ENCODE measurements around the gene CTBP2. TPM values are rescaled to one million over a fixed set of nuclear protein-coding genes. Genes with fewer than 3 reads are reported as not detected.
"Not testable (repeated sequence)": the region's sequence is repeated elsewhere in the genome, so short reads cannot be mapped to it uniquely, and the experiment has no call there.

CTBP2 gene
- total RNA-seq, 1 donor, result 120 TPM

DNA sequence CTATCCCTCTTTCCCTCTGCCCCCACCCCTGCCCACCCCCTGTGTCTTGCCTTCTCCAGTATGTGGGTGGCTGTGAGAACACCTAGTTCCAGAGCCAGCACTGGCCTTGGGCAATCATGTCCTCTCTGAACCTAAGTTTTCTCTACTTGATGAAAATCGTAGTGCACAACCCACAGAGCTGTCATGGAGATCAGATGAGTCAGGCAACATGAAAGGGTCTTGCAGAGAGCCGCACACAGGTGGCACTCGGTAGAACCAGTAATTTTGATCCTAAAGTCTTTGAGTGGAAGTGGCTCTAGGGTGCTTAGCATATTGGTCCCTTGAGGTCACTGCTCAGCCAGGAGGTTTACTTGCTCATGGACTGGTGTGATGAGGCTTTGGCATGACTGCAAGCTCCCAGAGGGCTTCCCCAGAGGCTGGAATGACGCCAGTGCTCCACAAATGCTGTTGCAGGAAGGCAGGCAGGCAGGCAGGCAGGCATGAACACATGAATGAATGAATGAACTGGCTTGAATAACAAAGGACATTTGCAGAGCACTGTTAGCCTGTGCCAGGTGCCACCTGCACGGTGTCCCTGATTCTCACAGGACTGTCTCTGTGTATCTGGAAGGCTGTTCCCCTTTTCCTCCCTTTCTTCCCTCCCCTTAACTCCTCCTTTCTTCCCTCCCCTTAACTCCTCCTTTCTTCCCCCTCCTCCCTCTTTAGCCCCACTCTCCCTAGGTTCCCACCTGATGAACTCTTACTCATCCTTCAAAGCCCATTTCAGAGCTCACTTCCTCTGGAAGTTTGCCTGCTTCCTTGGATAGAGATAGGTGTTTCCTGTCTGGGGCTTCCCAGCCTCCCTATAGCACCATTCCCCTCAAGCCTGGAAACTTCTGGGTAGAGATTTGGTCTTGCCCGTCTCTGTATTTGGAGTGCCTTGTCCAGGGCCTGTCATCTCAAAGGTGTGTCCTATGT lies 27.2 kb upstream of the CTBP2 start:
- no peak for DNase-seq (ENCODE audit: low read depth in 2 of 3, low spot score in 2 of 3)

DNA sequence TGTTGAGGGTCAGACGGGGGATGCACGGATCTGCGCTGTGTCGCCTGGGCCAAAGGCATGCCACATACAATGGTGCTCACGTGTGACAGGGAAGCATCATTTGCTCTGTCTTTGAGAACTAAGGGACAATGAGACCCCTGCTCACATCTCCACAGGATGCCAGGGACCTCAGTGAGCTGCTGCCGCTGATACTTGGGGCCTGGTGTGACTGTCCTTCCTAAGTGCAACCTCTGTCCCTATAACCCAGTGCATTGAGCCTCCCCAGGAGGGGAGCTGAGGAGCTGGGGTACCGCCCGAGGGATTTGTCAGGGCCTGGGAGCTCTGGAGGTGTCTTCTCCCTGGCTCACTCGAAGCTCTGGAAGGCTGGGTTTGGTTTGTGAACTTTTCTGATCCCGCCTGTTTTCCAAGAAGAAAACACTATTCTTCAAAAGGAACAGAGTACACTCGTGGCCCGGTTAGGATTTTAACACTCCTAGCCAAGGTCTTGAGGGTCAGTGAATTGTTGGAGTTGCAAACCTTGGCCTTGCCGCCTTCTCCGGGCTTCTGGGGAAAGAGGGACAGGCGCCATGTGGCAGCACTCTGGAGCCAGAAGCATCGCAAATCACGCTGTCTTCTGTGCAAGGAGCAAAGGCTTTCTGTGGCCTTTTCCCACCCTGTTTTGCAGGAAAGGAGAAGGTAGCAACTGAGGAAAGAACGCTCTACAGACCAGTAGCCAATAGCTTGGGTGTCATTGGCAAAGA lies 26.2 kb upstream of the CTBP2 start:
- no peak for DNase-seq (ENCODE audit: low read depth in 2 of 3, low spot score in 2 of 3)

DNA sequence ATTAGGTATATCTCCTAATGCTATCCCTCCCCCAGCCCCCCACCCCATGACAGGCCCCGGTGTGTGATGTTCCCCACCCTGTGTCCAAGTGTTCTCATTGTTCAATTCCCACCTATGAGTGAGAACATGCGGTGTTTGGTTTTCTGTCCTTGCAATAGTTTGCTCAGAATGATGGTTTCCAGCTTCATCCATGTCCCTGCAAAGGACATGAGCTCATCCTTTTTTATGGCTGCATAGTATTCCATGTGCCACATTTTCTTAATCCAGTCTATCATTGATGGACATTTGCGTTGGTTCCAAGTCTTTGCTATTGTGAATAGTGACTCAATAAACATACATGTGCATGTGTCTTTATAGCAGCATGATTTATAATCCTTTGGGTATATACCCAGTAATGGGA lies 18.7 kb upstream of the CTBP2 start:
- DNase-seq (ENCODE audit: low read depth in 2 of 3, low spot score in 2 of 3), result not testable (repeated sequence)

DNA sequence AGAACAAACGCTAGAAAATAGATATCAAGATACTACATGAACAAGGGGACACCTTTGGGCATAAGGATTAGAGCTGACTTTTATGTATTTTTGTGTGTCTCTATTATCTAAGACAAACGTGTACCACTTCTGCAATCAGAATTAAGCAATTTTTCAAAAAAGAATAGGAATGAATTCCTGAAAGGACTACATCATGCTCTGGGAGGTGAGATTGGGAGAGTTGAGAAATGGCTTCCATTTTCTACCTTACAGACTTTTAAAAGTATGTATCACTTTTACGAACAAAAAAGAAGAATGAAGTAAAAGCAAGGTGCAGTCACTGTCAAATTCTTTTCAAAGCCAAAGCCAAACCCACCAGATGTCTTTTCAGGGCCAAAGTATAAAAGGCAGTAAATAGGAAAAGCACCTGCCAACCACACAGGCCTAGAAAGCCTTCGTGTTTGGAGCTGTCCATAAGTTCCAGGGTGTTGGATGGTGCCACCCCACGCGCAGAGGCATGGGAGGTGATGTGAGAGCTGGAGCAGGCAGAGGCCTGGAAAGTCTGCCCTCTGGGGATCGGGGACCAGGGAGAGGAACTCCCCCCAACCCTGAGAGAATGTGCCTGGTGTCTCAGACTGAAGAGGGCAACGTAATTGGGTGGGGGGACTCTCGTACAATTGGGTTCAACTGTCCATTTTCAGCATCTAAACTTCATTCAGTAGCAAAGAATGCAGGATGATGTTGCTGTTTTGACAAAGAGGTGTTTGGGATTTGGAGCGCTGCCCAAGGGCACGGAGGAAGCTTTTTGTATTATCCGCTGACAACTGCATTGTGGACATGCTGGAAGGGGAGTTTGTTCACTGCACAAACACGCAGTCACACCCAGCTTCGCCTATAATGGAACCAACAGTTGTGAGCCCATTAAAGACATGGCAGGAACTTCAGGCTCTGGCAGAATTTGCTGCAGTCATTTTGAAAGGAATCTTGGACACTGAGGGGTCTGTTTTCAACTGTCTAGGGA lies 17.6 kb upstream of the CTBP2 start:
- no peak for DNase-seq (ENCODE audit: low read depth in 2 of 3, low spot score in 2 of 3)

DNA sequence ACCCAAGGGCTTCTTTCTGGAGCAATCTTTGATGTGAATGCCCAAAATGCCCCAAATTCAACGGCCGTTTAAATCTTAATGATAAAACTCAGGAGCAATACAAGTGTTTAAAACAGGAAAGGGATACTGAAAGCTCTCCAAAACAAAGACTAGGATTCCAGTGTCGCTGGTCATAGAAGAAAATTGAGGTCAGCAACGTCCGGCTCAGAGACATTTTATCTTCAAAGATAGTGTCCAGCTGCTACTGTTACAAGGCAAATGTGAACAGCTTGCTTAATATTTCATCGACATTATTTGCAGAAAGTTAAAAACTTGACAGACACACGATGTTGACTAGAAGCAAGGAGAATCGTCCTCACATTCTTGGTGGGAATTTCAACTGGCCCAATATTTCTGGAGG lies 15.4 kb upstream of the CTBP2 start:
- no peak for DNase-seq (ENCODE audit: low read depth in 2 of 3, low spot score in 2 of 3)

DNA sequence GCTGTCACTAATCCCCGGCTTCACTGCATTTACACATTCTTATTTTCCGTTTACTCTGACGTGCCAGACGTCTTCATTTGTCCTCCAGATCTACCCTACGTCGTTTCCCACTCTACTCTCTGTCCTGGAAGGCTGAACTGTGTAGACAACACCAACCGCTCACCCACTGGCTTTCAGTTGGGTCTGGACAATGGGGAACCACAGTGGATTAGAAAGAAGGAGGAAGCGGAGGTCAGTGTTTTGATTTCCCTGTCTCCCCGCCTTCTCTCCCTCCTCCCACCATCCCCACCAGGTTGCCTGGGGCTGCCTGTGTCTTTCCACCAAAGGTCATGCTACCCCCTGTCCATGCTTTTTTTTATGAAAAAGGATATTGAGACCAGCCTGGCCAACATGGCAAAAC lies 14.0 kb upstream of the CTBP2 start:
- no peak for DNase-seq (ENCODE audit: low read depth in 2 of 3, low spot score in 2 of 3)

DNA sequence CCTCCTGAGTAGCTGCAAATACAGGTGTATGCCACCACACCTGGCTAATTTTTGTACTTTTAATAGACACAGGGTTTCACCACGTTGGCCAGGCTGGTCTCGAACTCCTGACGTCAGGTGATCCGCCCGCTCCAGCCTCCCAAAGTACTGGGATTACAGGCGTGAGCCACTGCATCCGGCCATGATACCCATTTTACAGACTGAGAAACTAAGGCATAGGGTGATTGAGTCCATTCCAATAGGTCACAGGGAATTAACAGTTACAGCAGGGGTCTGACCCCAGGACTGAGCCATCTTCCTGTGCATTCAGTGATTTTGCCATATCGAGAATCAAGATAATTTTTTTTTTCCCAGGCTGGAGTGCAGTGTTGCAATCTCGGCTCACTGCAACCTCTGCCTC lies 12.3 kb upstream of the CTBP2 start:
- DNase-seq (ENCODE audit: low read depth in 2 of 3, low spot score in 2 of 3), result no peak

DNA sequence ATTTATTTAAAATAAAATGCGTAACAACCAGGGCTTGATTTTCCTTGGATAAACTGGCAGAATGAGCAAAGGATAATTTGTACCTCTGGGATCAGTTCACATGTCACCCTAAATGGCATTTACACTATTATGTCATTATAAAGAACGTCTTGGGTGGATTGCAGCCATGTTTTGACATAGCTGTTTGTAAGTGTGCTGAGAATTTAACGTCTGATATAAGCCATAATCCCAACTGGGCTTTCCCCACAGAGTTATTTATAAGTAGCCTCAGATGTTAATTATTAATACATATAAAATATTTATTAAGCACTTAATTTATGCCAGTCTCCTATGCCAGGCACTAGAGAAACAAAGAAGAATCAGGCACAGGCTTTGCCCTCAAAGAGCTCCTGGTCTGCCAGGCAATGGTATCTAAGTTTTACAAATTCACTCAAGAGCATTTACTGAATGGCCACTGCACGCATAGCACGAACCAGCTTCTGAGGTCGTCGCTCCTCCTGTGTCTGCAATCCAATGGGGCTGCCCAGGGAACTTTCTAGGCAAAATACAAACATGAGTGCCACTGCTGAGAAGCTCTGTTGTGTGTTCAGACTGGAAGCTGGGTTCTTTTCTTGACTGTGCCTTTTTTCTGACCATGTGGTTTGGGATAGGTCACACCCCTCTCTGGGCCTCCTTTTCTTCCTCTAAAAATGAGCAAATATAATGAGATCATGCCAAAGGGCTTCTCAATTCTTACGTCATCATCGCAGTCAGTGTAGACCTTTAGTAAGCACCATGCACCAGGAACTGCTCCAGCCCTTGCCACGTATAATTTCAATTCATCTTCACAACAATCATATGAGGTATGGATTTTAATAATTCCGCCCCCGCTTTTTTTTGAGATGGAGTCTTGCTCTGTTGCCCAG lies 11.3 kb upstream of the CTBP2 start:
- no peak for DNase-seq (ENCODE audit: low read depth in 2 of 3, low spot score in 2 of 3)

DNA sequence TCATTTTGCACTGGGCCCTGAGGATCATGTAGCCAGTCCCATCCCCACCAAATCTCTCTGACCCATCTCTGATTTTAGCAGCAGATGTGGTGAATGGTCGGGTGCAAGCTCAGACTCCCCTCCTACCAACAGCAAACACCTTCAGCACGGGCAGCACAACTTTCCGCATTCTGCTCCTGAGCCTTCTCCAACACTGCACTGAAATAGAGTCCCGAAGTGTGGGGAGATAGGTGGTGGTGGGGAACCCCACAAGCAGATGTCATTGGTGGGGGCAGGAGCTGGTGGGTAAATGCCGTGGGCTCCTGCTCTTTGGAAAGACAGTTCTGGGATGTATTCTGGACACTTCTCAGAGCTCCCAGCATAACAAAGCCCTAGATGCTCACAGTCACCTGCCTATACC lies 9.6 kb upstream of the CTBP2 start:
- DNase-seq (ENCODE audit: low read depth in 2 of 3, low spot score in 2 of 3), result no peak

DNA sequence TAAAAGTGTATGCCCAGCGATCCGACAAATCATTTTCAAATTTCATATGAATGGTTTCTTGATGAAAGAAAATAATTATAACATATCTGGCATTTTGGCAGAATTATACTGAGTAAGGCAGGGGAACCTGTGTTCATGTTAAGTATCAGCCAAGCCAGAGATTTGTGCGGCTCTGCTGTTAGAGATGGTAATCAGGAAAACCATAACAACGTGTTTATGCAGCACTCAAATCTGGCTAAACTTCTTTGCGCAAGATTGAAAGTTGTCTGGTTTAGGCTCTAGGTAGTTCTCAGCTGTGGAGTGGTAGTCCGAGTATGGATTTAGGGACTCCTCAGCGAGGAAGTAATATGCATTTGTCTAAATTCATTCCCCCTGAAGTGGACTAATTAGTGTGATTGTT lies 8.9 kb upstream of the CTBP2 start:
- DNase-seq (ENCODE audit: low read depth in 2 of 3, low spot score in 2 of 3), result no peak

DNA sequence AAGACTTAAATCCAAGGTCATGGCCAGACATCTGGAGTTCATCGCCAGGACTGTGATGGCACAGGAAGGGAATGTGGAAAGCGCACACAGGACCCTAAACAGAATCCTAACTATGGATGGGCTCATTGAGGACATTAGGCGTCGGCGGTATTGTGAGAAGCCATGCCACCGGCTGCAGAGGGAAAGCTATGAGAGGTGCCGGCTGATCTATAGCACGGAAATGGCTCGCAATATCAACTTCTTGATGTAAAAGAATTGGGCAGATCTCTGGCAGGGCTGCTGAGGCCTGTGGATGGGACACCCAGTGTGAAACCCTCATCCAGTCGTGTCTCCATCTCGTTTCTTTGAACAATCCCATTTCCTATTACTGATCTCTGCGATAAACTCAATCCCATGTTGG lies 6.3 kb upstream of the CTBP2 start:
- DNase-seq (ENCODE audit: low read depth in 2 of 3, low spot score in 2 of 3), result no peak

DNA sequence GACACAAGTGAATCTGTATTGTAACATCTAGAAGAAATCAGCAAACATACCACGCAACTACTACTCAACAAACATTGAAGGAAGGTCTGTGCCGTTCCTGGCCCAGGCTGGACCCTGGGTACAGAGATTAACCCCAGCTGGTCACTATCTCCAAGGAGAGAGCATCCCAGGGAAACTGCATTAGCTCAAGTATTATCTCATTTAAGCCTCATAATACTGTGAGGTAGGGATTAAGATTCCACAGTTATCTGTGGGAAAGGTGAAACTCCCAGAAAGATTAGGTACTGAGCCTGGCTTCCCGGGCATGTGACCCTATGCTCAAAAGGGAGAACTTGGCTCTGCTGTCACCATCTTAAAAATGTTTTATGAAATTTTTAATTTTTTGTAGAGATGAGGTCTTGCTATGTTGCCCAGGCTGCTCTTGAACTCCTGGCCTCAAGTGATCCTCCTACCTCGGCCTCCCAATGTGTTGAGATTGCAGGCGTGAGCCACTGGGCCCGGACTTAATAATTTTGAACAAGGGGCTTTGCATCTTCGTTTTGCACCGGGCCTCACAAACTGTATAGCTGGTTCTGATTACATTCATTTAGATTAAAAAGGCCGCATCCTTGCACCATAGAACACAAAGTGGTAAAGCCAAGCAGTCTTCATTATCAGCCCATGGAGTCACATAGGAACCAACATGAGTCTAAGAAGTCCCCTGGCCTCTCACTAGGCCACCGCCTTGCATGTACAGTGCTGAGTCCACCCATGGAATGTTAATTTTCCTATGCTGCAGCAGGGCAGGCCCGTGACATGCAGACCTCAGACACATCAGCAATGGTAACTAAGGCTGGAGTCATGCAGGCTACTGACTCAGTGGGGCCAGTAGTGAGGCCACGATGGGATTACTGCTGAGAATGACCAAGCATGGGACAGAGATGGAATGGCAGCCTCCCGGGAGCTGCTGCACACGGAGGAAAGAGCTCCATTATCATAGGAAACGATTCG lies 5.5 kb upstream of the CTBP2 start:
- DNase-seq (ENCODE audit: low read depth in 2 of 3, low spot score in 2 of 3), result no peak

DNA sequence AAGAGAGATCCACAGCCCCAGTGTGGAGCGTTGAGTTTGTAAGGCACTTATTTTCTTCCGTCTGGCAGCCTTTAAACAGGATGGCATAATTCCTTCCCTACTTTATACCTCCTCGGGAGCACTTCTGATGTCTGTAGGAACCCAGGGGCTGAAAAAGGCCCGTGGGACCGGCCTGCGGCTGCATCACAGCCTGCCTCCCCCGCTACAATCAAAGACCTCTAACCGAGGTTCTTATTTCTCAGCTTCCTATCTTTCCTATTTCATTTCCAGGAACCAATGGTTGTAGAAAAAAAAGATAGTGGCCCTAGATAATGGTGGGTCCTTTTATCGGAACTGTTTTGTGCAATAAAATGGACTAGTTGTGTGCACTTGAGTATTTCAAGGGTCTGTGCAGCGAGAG lies 4.1 kb upstream of the CTBP2 start:
- DNase-seq (ENCODE audit: low read depth in 2 of 3, low spot score in 2 of 3), result no peak

DNA sequence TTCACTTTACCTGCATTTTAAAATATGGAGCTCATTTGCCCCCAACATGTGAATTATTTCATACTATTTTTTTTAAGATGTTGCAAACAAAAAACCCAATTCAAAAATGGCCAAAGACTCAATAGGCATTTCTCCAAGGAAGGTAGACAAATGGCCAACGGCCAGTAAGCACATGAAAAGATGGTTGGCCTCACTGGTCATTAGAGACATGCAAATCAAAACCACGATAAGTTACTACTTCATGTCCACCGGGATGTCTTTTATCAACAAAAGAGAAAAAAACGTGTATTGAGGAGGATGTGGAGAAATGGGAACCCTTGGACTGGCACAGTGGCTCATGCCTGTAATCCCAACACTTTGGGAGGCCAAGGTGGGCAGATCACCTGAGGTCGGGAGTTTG lies 3.4 kb upstream of the CTBP2 start:
- DNase-seq (ENCODE audit: low read depth in 2 of 3, low spot score in 2 of 3), result no peak

DNA sequence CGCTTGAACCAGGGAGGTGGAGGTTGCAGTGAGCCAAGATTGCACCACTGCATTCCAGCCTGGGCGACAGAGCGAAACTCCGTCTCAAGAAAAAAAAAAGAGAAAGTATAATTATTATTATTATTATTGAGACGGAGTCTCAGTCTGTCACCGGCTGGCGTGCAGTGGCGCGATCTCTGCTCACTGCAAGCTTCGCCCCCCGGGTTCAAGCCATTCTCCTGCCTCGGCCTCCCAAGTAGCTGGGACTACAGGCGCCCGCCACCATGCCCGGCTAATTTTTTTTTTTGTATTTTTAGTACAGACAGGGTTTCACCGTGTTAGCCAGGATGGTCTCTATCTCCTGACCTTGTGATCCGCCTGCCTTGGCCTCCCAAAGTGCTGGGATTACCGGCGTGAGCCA lies 2.9 kb upstream of the CTBP2 start:
- not testable (repeated sequence) for DNase-seq (ENCODE audit: low read depth in 2 of 3, low spot score in 2 of 3)

DNA sequence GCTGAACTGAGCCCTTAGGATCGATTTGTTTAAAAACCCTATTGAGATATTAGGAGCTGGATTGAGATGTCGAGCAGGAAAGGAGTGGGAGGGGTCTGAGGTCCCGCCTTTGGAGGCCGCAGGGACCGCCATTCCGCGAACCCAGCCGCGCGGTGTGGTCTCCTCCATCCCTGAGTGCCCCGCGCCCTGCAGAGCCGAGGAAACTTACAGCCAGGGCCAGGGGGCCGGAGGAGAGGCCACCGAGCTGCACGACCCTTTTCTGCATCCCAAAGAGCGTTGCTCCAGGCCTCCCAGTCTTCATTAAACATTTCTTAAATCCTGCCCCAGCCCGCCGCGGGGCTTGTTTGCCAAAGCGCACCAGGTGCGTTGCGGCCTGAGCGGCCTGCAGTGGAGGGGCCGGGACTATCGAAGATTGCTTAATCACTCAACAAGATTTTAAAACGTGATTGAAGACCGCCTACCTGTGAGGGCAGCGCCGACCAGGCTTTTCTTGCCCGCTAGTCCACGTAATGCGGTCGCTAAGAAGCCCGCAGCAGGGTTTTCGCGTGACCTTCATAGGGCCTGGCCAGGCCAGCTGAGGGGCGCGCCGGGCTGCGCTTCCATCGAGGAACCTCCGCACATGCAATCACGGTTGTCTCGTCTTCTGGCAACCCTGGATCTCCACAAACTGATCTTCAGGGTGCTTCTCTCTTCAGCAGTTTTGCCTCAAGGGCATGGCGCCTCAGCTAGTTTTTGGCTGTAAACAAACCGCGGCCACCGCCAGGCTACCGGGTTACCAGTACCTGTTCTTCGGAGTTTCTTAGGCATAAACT lies 2.0 kb upstream of the CTBP2 start:
- DNase-seq (ENCODE audit: low read depth in 2 of 3, low spot score in 2 of 3), result no peak

DNA sequence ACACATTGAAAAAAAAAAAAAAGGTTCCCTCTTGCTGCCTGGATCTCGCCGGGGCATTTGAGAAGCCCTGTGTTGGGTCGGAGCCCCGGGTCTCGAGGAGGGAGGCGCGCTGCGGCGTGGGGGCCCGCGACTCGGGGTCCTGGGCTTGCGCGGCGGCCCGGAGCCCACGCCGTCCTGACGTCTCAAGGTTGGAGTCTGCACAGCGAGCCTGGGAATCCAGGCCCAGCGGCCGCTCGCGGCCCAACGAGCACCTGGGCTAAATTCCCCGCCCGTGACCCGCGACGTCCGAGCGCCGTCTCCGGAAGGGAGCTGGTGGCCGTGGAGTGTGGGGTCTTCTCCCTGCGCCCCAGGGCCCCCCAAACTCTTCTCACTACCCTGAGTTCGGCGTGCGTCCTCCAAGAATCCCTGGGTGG lies 1.4 kb upstream of the CTBP2 start:
- no peak for DNase-seq (ENCODE audit: low read depth in 2 of 3, low spot score in 2 of 3)
